ENCODE data around the gene ZMYND15. TPM values are rescaled to one million over a fixed set of nuclear protein-coding genes. Genes with fewer than 3 reads are reported as not detected.

Gene ZMYND15
- total RNA-seq, 2 experiments from 2014 or later = 0.17 TPM; not detected in 1

- H3K27me3 Mint-ChIP-seq = peaks cover 70% of the 10 kb centered on the region
- no peaks in the 10 kb centered on the region for H3K36me3 Mint-ChIP-seq
- POLR2A ChIA-PET = interaction anchor here (0.9 to 2.8 kb wide), 4 partner anchors 8 to 19 kb away, joined by 3 to 17 read pairs (median 4); partner anchors contain the start of genes PLD2, PSMB6 and TM4SF5
- ATAC-seq (ENCODE audit: low read depth) = no peak
- no peaks in the 10 kb centered on the region for H3K9me3 Mint-ChIP-seq
- H3K4me1 Mint-ChIP-seq = peaks cover 19% of the 10 kb centered on the region
- DNase-seq = no peak
- H3K4me3 Mint-ChIP-seq = peak overlapping the region; percentile 37
- H3K27ac Mint-ChIP-seq = no peak overlapping the region
Measured at GRCh38 chr17:4788159-4788806, 48.6 kb downstream of the ZMYND15 start.

- Mint-ChIP-seq H3K4me1 (peaks cover 19% of the 10 kb centered on the region), H3K27ac (peak within 1 kb of the TSS; percentile 70), H3K27me3 (peaks cover 63% of the 10 kb centered on the region), H3K4me3 (peak within 1 kb of the TSS; percentile 78), H3K9me3 (no peaks in the 10 kb centered on the region), H3K36me3 (no peaks in the 10 kb centered on the region)
- peak; percentile 16 for ATAC-seq (ENCODE audit: low read depth)
- DNase-seq = no peak
- POLR2A ChIA-PET = interaction anchor here (0.9 to 2.8 kb wide), 9 partner anchors 9 to 151 kb away, joined by 3 to 17 read pairs (median 5); partner anchors contain the start of genes ARRB2, MINK1, PLD2 and RNF167
Measured at GRCh38 chr17:4788807-4789700, 49.4 kb downstream of the ZMYND15 start, which contains the start of gene GLTPD2. TSS of gene GLTPD2 (plus strand) at chr17:4788964. CDS start at chr17:4789012, 48 bp downstream.

GRCh38 chr17:4789701-4789950, 50.0 kb downstream of the ZMYND15 start:
- no peaks in the 10 kb centered on the region for H3K9me3 Mint-ChIP-seq
- POLR2A ChIA-PET = interaction anchor here (0.7 to 2.8 kb wide), 12 partner anchors 10 to 158 kb away, joined by 3 to 17 read pairs (median 4); partner anchors contain the start of genes ARRB2, C17orf107, MINK1 and PLD2
- H3K27ac Mint-ChIP-seq = peak overlapping the region; percentile 70
- H3K27me3 Mint-ChIP-seq = peaks cover 60% of the 10 kb centered on the region
- H3K36me3 Mint-ChIP-seq = no peaks in the 10 kb centered on the region
- ATAC-seq (ENCODE audit: low read depth) (no peak), DNase-seq (no peak)
- H3K4me1 Mint-ChIP-seq = peaks cover 19% of the 10 kb centered on the region
- peak overlapping the region; percentile 78 for H3K4me3 Mint-ChIP-seq

GRCh38 chr17:4789951-4790704, 50.5 kb downstream of the ZMYND15 start:
- ATAC-seq (ENCODE audit: low read depth) (peak; percentile 95), DNase-seq (peak; percentile 89)
- no peaks in the 10 kb centered on the region for H3K36me3 Mint-ChIP-seq
- peak overlapping the region; percentile 87 for H3K4me3 Mint-ChIP-seq
- H3K27me3 Mint-ChIP-seq = peaks cover 56% of the 10 kb centered on the region
- no peaks in the 10 kb centered on the region for H3K9me3 Mint-ChIP-seq
- peaks cover 19% of the 10 kb centered on the region for H3K4me1 Mint-ChIP-seq
- POLR2A ChIA-PET = interaction anchor here (0.5 to 2.8 kb wide), 17 partner anchors 9 to 246 kb away, joined by 3 to 17 read pairs (median 3); partner anchors contain the start of genes ARRB2, C17orf107, PLD2 and RNF167
- peak overlapping the region; percentile 87 for H3K27ac Mint-ChIP-seq

- peaks cover 19% of the 10 kb centered on the region for H3K4me1 Mint-ChIP-seq
- no peak for ATAC-seq (ENCODE audit: low read depth)
- peaks cover 51% of the 10 kb centered on the region for H3K27me3 Mint-ChIP-seq
- H3K4me3 Mint-ChIP-seq = peak overlapping the region; percentile 87
- POLR2A ChIA-PET = interaction anchor here (0.6 to 2.8 kb wide), 12 partner anchors 10 to 245 kb away, joined by 3 to 17 read pairs (median 5); partner anchors contain the start of genes ARRB2, C17orf107, PLD2 and RNF167
- no peaks in the 10 kb centered on the region for H3K36me3 Mint-ChIP-seq
- no peak for DNase-seq
- no peaks in the 10 kb centered on the region for H3K9me3 Mint-ChIP-seq
- H3K27ac Mint-ChIP-seq = peak overlapping the region; percentile 87
Measured at GRCh38 chr17:4790705-4791088, 51.1 kb downstream of the ZMYND15 start.

GRCh38 chr17:4795168-4795567, 55.5 kb downstream of the ZMYND15 start:
- Mint-ChIP-seq H3K4me3 (peak overlapping the region; percentile 99), H3K27me3 (peaks cover 14% of the 10 kb centered on the region), H3K27ac (peak overlapping the region; percentile 96), H3K9me3 (no peaks in the 10 kb centered on the region), H3K36me3 (peaks cover 2% of the 10 kb centered on the region), H3K4me1 (peaks cover 13% of the 10 kb centered on the region)
- ATAC-seq (ENCODE audit: low read depth) (no peak), DNase-seq (no peak)
- POLR2A ChIA-PET = no interaction called here

Other genes starting within 250 kb of the ZMYND15 start
- gene SPNS2, start 241.0 kb upstream of the ZMYND15 start, total RNA-seq = 1 to 10 TPM; 6.7 to 6.9 TPM
- 10 to 100 TPM; 59.1 to 61.6 TPM for gene MYBBP1A, start 184.4 kb upstream of the ZMYND15 start, total RNA-seq
- not detected for gene GGT6, start 179.3 kb upstream of the ZMYND15 start, total RNA-seq
- gene SMTNL2, start 155.3 kb upstream of the ZMYND15 start, total RNA-seq = not detected
- gene ALOX15, start 98.2 kb upstream of the ZMYND15 start, total RNA-seq = not detected
- gene PELP1, start 35.7 kb upstream of the ZMYND15 start, total RNA-seq = 10 to 100 TPM; 73.8 to 74.7 TPM
- 100 to 1,000 TPM; 325 to 330 TPM for gene ARRB2, start 29.2 kb upstream of the ZMYND15 start, total RNA-seq
- 10 to 100 TPM; 29.4 to 32.2 TPM for gene MED11, start 8.4 kb upstream of the ZMYND15 start, total RNA-seq
- 1 to 10 TPM; 2.7 to 3.0 TPM for gene CXCL16, start 95 bp downstream of the ZMYND15 start, total RNA-seq
- not detected for gene TM4SF5, start 32.1 kb downstream of the ZMYND15 start, total RNA-seq
- not detected for gene VMO1, start 46.5 kb downstream of the ZMYND15 start, total RNA-seq
- not detected for gene GLTPD2, start 49.1 kb downstream of the ZMYND15 start, total RNA-seq
- gene PSMB6, start 56.3 kb downstream of the ZMYND15 start, total RNA-seq = 10 to 100 TPM; 81.4 to 83.1 TPM
- gene PLD2, start 67.3 kb downstream of the ZMYND15 start, total RNA-seq = 10 to 100 TPM; 18.8 to 21.7 TPM
- 100 to 1,000 TPM; 123 to 128 TPM for gene MINK1, start 93.5 kb downstream of the ZMYND15 start, total RNA-seq
- 1 to 10 TPM; 1.9 to 3.0 TPM for gene C17orf107, start 159.7 kb downstream of the ZMYND15 start, total RNA-seq
- 1 to 10 TPM in 1 of 2 experiments, under 1 TPM in 1; 0.65 to 1.1 TPM for gene CHRNE, start 163.3 kb downstream of the ZMYND15 start, total RNA-seq
- not detected for gene GP1BA, start 192.4 kb downstream of the ZMYND15 start, total RNA-seq
- gene SLC25A11, start 200.2 kb downstream of the ZMYND15 start, total RNA-seq = 10 to 100 TPM; 67.6 to 78.1 TPM
- gene RNF167, start 200.4 kb downstream of the ZMYND15 start, total RNA-seq = 100 to 1,000 TPM; 202 TPM
- 1,000 to 10,000 TPM; 1,712 to 1,828 TPM for gene PFN1, start 208.7 kb downstream of the ZMYND15 start, total RNA-seq
- gene ENO3, start 211.3 kb downstream of the ZMYND15 start, total RNA-seq = 10 to 100 TPM; 31.4 to 32.9 TPM
- 10 to 100 TPM; 47.1 to 51.9 TPM for gene SPAG7, start 228.0 kb downstream of the ZMYND15 start, total RNA-seq
- 10 to 100 TPM; 62.0 to 67.7 TPM for gene CAMTA2, start 247.8 kb downstream of the ZMYND15 start, total RNA-seq

Measured in activated naive CD8-positive, alpha-beta T cell treated with anti-CD3 and anti-CD28 coated beads, Interleukin-2, amount 10 ng/mL, durations not matched to agents 7 days and 5 days (primary cell).